ENCODE measurements around the gene MED4. TPM values are rescaled to one million over a fixed set of nuclear protein-coding genes. Genes with fewer than 3 reads are reported as not detected.

Gene MED4
- total and polyA plus RNA-seq, 3 donors from 2014 or later = 55.3 to 111 (median 58.2) TPM

DNA sequence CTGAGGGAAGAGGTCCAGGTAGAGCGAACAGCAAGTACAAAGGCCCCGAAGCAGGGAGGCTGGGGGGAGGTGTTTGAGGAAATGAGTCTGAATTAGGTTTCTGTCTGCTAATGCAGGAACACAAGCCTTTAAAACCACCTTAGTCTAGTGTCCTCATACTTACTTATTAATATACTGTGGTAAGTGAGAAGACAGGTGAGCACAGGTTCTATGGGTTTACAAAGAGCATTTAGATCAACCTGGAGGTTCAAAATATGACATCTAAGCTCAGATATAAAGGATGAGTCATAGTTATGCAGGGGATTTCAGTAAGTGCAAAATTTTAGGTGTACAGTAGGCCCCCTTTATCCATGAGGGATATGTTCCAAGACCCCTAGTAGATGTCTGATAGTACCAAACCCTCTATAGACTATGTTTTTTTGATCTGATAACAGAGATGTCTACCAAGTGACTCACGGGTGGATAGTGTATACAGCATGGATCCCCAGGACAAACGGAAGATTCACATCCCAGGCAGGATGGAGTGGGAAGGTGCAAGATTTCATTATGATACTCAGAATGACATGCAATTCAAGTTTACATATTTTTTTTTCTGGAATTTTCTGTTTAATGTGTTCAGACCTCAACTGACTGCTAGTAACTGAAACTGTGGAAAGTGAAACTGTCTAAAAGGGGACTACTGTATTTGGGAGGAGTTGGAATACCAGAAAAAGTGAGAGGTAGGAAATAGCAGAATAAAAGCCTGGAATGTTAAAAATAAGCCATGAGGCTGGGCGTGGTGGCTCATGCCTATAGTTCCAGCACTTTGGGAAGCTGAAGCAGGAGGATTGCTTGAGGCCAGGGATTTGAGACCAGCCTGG lies 18.2 kb upstream of the MED4 start:
- peaks cover 27% of the 10 kb centered on the region for H3K4me1 ChIP-seq
- H3K36me3 ChIP-seq (ENCODE audit: low read depth, missing control alignments) = no peaks in the 10 kb centered on the region
- H3K27ac ChIP-seq = peak overlapping the region; percentile 34 to 58
- no peaks in the 10 kb centered on the region for H3K27me3 ChIP-seq
- WGBS, 2 donors = 82 to 88% methylated on average over 5 of the region's 5 CpGs
- no peak for DNase-seq
- intact Hi-C loops (cut with DNase I; ENCODE audit: low total_unique reads) = no loop called here
- TF ChIP-seq, protein P1, sequence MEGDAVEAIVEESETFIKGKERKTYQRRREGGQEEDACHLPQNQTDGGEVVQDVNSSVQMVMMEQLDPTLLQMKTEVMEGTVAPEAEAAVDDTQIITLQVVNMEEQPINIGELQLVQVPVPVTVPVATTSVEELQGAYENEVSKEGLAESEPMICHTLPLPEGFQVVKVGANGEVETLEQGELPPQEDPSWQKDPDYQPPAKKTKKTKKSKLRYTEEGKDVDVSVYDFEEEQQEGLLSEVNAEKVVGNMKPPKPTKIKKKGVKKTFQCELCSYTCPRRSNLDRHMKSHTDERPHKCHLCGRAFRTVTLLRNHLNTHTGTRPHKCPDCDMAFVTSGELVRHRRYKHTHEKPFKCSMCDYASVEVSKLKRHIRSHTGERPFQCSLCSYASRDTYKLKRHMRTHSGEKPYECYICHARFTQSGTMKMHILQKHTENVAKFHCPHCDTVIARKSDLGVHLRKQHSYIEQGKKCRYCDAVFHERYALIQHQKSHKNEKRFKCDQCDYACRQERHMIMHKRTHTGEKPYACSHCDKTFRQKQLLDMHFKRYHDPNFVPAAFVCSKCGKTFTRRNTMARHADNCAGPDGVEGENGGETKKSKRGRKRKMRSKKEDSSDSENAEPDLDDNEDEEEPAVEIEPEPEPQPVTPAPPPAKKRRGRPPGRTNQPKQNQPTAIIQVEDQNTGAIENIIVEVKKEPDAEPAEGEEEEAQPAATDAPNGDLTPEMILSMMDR (IDR thresholded peaks at IDR 0.05) = no peak
- no peak for TF ChIP-seq POLR2A (IDR thresholded peaks at IDR 0.05)
- no peak overlapping the region for H3K4me3 ChIP-seq
- H3K9me3 ChIP-seq = no peaks in the 10 kb centered on the region

DNA sequence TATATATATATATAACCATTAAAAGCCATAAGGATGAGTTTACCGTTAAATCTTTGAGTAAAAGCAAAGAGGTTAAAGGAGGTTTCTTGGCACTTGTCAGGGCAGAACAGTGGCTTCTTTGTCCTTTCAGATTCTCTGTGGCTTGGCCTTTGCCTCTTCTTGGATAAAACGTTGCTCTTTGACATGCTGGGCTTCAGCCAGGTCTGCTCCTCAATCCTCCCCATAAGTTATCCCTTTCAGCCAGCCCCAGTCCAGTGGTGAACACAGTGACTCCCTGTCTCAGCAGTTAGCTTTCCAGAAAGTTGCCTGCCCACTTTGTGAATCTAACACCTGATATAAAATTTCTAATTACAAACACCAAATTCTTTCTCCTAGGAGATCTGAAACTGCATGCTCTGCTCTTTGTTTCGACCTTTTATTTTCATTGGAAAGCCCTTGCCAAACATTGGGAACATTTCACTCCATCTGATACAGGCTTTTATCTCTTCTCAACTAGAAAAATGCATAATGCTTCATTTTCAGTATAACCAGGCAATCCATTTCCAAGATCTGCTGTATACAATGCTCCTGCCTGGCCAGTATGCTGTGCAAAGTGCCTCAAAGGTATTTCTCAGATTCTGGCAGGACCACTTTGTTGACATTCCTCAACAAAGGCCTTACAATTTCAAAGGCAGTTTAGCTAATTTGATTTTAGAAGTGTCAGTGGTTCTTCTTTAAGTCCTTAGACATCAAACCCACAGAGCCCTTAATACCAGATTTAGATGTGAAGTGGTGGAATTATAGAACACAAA lies 16.2 kb upstream of the MED4 start:
- Histone ChIP-seq H3K27ac (peak overlapping the region; percentile 50 to 58), H3K4me3 (no peak overlapping the region), H3K27me3 (no peaks in the 10 kb centered on the region), H3K36me3 (ENCODE audit: low read depth, missing control alignments) (no peaks in the 10 kb centered on the region), H3K9me3 (no peaks in the 10 kb centered on the region), H3K4me1 (peaks cover 27% of the 10 kb centered on the region)
- 19 to 25% methylated on average over 3 of the region's 3 CpGs for whole genome bisulfite sequencing, 2 donors
- no peak for TF ChIP-seq POLR2A (IDR thresholded peaks at IDR 0.05)
- TF ChIP-seq, protein P1 (IDR thresholded peaks at IDR 0.05) = no peak
- peak; percentile 93 for DNase-seq
- intact Hi-C loops (cut with DNase I; ENCODE audit: low total_unique reads) = no loop called here

DNA sequence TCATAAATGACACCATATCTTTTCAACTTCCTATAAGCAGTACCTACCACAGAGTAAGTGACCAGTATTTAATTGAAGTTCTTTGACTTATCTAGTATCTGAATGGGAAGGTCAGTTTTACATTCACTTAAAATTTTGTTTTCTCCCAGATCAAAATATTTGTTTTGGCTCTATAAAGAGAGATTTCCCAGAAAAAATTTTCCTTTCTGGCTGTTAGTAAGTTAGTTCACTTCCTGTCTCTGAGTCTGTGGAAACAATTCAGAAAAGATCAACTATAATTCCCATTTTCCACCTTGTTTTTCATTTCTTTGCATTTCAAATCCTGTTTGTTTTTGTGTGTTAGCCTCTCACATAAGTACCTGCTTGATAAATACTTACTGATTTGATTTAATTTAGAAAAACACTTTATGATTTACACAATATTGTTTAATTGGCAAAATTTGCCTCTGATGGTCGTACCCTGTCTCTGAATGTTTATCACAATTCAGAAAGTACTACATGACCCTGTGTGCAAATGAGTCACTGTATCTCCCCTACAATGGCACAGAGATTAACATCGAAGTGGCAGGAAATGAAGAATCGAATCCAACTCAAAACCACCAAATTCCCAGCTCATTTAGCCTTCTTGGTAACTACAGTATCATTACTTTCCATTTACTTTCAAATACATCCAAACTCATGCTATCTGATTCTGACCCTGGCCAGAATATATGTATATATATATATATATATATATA lies 15.4 kb upstream of the MED4 start:
- WGBS, 2 donors = 12 to 39% methylated on average over 3 of the region's 3 CpGs
- peaks cover 27% of the 10 kb centered on the region for H3K4me1 ChIP-seq

DNA sequence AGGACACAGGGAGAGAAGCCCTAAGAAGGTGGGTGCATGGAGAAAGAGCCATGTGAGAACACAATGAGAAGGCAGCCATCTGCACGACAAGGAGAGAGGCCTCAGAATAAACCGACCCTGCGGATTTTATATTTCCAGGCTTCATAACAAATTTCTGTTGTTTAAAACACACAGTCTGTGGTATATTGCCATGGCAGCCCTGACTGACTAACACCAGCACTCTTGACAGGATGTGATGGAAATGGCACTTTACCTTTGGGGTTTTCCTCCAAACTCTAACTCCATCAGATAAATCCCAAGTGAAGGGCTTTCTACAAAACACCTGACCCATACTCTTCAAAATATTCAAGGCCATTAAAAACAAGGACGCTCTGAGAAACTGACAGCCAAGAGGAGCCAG lies 13.2 kb upstream of the MED4 start:
- TF ChIP-seq POLR2A (IDR thresholded peaks at IDR 0.05) = no peak
- TF ChIP-seq, protein P1 (IDR thresholded peaks at IDR 0.05) = no peak
- 61 to 76% methylated on average over 4 of the region's 4 CpGs for WGBS, 2 donors
- intact Hi-C loops (cut with DNase I; ENCODE audit: low total_unique reads) = no loop called here
- peaks cover 24% of the 10 kb centered on the region for H3K4me1 ChIP-seq
- no peak overlapping the region for H3K4me3 ChIP-seq
- H3K27ac ChIP-seq = no peak overlapping the region
- H3K36me3 ChIP-seq (ENCODE audit: low read depth, missing control alignments) = no peaks in the 10 kb centered on the region
- no peaks in the 10 kb centered on the region for H3K9me3 ChIP-seq
- DNase-seq = no peak
- H3K27me3 ChIP-seq = no peaks in the 10 kb centered on the region

More for the DNA sequence above, 15.4 kb upstream of the MED4 start:
- no peak for DNase-seq
- H3K4me3 ChIP-seq = no peak overlapping the region
- no peaks in the 10 kb centered on the region for H3K36me3 ChIP-seq (ENCODE audit: low read depth, missing control alignments)
- TF ChIP-seq, protein P1 (IDR thresholded peaks at IDR 0.05) = no peak
- TF ChIP-seq POLR2A (IDR thresholded peaks at IDR 0.05) = no peak
- H3K27ac ChIP-seq = peak overlapping the region; percentile 50 to 58
- no peaks in the 10 kb centered on the region for H3K9me3 ChIP-seq
- intact Hi-C loops (cut with DNase I; ENCODE audit: low total_unique reads) = no loop called here
- no peaks in the 10 kb centered on the region for H3K27me3 ChIP-seq

Data from testis (tissue), 3 donors.